ENCODE data around the gene ADAMTS6. TPM values are rescaled to one million over a fixed set of nuclear protein-coding genes. Genes with fewer than 3 reads are reported as not detected.
"Not testable (repeated sequence)": the region's sequence is repeated elsewhere in the genome, so short reads cannot be mapped to it uniquely, and the experiment has no call there.

The ADAMTS6 gene
- total RNA-seq, 1 donor from 2014 or later, result 1.4 TPM

DNA sequence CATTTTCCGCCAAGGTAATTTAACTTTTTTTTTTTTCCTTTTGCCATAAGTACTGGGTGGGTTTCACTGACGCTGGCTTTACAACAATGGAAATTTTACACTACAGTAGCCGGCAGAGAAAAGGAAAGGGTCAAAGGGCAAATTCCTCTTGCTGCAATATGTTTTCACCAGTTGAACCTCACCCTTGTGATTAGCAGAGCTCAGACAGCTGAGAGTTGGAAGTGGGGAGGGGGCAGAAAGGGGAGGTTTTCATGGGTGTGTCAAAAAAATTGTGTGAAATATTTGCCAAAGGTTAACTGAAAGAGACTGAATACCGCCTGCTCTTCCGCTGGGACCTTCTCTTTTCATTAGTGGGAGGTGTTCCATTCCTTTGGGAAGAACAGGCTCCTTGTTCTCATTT, 296.9 kb downstream of the ADAMTS6 start:
- DNase-seq (no peak), ATAC-seq (no peak)
- intact Hi-C loops (cut with micrococcal nuclease), result no loop called here

DNA sequence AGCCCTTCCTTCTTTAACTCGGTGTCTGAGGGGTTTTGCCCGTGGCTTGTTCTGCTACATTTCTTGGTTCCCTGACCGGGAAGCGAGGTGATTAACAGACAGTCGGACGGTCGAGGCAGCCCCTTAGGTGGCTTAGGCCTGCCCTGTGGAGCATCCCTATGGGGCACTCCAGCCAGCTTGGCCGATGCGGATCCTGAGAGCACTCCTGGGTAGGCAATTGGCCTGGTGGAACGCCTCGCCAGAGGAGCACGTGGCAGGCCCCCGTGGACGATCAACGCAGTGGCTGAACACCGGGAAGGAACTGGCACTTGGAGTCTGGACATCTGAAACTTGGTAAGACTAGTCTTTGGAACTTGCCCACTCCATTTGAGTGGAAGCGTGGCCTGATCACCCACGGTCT, 307.5 kb downstream of the ADAMTS6 start:
- DNase-seq; intact Hi-C loops (cut with micrococcal nuclease); ATAC-seq: not testable (repeated sequence)

DNA sequence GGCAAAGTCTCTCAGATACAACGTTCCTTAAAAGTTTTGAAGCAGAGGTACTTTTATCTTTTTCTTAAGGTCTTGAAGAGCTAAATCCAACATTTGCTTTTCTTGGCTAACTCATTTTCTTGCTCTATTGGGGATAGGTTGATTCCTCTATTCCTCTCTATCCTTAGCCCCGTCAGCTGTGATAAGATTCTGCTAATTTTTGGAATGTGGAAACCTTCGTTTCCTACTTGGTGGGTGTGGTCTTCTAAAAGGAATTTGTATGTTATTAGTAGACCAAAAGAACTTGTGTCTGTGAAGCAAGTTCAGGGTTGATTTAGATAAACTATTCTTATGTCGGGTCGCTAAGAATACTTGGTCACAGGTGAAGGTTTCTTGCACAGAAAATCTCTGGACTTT, 308.6 kb downstream of the ADAMTS6 start:
- intact Hi-C loops (cut with micrococcal nuclease), result no loop called here
- ATAC-seq (no peak), DNase-seq (no peak)

DNA sequence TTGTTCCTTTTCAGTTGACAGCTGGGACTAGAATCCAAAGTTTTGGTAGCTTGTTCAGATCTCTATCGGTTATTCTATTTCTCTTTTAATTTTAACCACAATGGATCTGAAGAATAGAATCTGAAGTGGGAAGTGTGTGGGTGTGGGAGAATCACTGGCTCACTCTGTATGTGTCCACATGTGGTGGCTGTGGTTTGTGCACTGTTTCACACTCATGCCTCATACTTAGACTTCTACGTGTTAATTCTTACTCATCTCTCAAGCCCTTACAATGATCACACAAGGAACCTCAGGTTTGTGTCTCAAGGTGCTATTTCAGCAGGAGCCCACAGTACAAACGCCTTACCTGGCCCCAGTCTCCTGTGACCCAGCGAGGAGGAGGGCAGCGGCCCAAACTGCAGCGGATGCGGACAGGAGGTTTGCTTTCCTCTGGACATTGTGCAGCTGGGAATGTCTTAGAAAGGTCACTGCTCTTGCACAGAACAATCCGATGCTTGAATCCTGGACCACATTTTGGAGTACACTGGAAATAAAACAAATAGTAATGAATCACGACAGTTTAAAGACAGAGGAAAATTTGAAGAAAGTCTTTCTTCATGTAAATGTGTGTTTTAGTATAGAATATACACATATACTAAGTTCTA, 309.1 kb downstream of the ADAMTS6 start:
- ATAC-seq (no peak), DNase-seq (no peak)
- intact Hi-C loops (cut with micrococcal nuclease), result no loop called here

DNA sequence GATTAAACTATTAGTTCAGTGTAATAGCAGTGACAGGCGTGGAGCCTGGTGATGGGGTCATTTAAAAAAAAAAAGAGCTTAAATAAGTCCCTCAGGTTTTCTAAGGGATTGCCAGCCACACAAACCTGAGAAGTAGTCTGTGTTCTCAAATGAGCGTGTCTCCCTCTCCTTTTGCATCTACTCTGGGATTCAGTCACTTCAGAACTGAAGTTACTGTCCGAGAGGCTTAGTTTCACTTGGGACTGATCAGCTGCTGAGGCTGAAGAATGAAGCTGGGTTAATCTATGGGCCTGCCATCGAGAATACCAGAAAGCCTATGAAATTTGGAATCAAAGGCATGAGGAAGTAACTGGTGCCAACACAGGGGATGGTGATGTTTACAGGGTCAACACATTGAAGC, 310.1 kb downstream of the ADAMTS6 start:
- no peak for ATAC-seq
- no peak for DNase-seq
- intact Hi-C loops (cut with micrococcal nuclease), result no loop called here

DNA sequence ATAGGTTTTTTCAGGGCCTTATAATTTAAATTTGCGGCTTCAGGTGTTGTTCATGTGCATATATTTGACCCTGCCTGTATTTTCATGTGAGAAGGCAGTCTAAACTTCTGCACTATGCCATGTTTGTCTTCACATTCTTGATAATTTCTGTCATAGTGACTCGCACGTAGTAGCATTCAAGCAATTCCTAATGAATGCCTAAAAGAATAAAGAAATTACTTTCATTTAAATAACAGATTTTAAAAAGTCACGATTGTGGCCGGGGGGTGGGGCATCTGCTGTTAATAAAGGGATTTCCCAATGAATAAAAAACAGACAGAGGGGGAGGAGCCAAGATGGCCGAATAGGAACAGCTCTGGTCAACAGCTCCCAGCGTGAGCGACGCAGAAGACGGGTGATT, 318.0 kb downstream of the ADAMTS6 start:
- ATAC-seq (no peak), DNase-seq (no peak)
- intact Hi-C loops (cut with micrococcal nuclease), result no loop called here

DNA sequence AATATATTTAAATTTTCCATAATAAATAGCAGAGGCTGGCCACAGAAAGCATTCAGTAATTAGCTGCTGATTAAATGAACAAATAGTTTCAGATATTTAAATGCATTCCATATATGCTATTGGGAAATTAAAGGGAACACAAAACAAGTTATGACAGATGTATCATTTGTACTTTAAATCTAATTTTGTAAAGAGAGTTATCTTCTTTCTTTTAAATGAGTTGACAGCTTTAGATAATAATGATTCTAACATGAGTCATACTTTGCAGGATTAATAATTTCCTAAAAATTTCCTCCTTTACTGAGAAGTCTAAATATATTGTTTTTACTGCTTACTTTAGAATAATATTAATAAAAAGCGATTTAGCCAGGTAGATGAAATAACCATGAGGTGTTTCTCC, 320.1 kb downstream of the ADAMTS6 start:
- no peak for ATAC-seq
- intact Hi-C loops (cut with micrococcal nuclease), result no loop called here
- no peak for DNase-seq

DNA sequence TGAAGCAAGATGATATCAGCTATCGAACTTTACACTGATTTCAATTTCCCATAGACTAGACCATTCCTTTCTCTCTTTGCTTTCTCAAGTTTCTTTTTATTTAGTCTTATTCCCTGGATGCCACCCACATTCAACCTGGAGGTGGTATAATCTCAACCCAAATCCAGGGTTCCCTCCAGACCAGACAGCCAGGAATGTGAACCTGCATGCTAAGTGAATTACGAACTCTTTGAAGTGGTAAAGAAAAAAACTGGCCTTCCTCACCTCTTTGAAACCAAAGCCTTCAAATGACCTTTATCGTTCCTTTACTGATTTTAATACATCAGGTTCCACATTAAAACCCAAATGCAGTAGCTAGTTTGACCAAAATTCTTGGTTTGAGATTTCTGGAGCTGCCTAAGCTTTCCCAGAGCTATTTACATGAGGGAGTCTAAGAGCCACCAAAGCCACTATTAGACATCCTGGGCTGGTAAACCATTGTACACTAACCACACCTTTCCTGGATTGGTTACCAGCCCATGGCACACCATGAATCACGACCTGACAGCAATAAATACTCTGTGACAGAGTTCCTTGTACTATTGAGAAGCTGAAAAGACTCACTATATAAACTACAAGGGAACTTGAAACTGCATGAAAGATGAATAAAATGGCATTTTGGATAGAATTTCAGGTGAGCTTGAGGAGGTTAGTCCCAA, 323.7 kb downstream of the ADAMTS6 start:
- intact Hi-C loops (cut with micrococcal nuclease), result no loop called here
- no peak for DNase-seq
- no peak for ATAC-seq

DNA sequence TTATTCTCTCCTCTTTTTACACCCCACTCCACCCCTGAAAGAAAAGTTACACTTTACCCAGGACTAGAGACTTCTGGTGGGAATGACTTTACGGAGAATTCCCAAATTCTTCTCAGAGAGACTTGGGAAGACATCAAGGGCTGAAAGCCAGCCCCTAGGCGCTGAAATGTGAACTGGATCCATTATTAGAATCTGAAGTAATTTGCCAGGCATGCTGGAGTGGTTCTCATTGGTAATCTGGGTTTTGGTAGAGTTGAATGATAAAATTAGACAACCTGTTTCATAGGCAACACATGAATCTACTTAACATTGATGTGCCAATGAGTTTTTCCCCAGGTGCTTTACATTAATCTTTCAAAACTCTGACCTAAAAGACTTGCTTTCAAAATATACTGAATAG, 324.8 kb downstream of the ADAMTS6 start:
- ATAC-seq (peak; percentile 65), DNase-seq (no peak)
- intact Hi-C loops (cut with micrococcal nuclease), result no loop called here

DNA sequence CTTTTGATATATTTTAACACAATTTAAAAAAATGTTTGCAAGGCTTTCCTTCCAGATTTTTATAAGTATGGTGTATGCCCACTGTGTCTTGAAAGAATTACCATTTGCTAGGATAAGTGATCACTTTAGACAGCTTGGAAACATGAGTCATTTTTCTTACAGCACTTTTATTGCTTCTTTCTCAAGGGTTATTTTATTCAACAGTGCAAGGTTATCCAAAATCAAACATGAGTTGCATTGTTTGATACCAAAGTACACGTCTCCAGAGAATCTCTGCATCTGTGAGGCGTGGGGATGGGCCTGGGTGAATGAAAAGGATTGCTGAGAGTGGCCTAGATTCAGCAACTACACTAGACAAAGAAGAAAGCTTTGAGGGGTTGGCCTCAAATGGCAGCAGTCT, 329.6 kb downstream of the ADAMTS6 start:
- DNase-seq, result no peak
- ATAC-seq, result no peak
- intact Hi-C loops (cut with micrococcal nuclease), result no loop called here

DNA sequence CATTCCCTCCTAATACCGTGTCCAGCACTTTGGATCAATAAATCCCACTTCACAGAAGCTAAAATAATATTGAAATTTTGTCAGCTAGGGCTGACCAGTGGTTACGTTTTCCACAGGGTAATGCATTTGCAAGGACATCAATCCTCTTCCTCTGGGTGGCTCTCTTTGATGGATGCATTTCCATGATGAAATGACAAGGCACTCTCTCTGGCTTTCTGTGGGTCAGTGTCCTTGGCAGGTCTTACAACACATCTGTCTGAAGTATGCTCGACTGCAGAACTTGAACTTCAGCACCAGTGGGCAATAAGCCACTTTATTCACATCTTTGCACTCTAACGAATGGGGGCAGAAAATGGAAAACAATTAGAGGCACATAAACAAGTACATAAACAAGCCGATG, 330.1 kb downstream of the ADAMTS6 start:
- DNase-seq (no peak), ATAC-seq (peak; percentile 77)
- intact Hi-C loops (cut with micrococcal nuclease), result no loop called here

DNA sequence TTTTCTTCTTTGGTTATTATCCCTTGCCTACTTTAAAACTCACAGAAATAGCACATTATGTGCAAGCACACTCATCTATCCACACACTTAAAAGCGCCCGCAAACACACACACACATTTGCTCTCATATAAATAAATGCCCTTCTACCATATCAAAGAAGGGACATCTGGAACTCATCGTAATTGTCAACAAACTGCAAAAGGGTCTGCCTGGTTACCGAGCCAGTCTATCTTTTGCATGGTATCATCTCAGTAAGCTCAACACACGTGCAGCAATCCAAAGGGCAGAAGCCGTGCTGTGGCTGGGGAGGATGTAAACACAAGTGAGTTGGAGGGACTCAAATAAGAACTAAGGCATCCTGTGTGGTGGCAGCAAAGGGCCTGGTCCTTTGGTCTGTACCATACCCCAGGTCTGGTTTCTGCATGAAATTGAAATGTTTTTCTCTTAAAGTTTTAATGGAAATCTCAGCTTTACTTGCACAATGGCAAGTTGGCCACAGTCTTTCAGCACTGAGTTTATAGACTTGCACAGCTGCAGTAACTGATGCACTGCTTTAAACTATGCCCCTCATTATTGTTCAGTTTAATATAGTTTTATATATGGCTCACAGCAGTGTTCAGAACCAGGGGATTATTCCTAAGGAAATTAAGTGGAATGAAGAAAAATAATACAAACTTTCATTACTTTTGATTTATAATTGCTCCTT, 331.0 kb downstream of the ADAMTS6 start:
- DNase-seq, result no peak
- ATAC-seq, result peak; percentile 73
- intact Hi-C loops (cut with micrococcal nuclease), result no loop called here

DNA sequence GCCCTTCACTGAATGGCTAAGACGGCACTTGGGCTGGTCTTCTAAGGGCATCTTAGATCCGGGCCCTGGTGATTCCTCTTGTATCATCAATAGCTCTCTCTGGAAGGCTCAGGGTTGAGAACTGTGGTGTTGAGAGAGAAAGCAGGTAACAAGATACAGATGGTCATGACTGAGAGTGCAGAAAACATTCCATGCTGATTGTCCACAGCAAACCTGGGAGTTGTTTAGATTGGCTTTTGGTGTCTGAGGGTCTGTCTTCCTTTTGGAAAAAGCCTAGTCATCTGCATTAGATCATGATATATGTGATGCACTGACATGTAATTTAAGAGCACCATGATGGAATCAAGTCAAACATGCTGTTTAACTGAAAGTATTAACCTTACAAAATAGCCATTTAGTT, 331.9 kb downstream of the ADAMTS6 start:
- no peak for DNase-seq
- intact Hi-C loops (cut with micrococcal nuclease), result no loop called here
- ATAC-seq, result no peak

DNA sequence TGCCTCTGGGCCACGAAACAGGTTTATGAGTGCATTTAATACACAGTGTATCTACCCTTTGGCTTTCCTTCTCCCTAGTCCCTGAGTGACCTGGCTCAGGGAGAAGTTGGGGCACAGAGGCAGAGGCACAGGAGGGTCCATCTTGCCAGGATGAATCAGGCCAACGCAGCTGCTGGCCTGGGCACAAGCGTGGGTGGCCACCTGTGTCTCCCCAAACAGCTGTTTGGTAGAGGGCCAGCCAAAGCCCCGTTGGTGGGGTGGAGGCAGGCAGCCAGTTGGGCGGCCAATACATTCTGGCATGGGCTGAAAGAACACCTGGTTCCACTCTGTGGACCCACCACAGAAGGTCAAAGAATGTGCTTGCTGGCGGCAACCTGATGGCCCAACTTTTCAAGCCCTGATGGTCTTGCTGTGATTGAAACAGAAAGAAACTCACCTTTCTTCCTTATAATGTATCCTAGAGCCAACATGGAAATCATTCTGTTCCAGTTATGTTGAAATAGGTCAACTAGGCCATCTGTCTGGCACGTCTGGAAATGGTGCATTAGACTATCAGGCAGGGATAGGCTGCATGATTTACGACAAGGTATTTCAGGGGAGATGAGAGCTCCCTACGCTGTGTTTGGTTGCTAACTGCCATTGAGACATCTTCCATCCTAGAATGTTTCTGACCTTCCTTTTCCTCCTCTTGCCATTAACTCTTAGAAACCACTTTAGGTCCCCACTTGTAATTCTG, 337.4 kb downstream of the ADAMTS6 start:
- DNase-seq (no peak), ATAC-seq (no peak)
- intact Hi-C loops (cut with micrococcal nuclease), result no loop called here

DNA sequence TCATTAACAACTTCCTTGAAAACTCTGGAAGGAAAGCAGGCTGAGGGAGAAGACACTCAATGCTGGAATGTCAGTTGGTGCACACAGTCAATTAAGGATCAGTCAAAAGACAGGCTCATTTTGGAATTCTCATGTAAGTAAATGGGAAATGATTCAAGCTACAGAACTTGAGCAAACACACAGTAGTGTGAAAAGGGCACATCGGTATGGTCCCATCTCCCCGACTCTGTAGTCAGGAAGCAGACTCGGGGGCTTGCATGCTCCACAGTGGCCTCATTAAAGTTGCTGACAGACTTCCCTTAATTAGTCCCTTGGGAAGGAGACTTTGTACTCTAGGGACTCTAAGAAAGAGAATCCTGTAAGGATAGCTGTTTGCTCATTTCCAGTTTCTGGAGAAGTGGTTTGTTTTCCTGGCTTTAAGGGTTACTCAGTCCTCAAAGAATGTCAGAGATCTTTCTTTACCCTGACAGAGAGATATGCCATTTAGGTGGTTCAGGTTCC, 339.2 kb downstream of the ADAMTS6 start:
- intact Hi-C loops (cut with micrococcal nuclease), result no loop called here
- DNase-seq, result no peak
- no peak for ATAC-seq

DNA sequence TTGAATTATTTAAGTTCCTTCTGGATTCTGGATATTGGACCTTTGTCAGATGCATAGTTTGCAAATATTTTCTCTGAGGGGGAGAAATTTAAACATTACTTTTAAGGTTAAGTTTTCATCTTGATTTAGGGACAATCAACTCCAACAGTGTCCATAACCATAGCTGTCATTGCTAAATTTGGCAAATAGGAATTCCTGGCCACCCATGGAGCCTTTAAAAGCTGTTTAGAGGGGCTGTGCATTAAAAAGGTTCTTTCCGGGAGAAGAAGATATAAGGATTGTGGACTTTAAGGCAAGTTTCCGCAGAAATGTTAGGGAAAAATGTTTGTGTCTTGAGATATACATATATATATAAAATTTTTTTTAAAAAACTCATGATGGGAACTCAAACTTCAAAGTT, 339.7 kb downstream of the ADAMTS6 start:
- intact Hi-C loops (cut with micrococcal nuclease), result no loop called here
- no peak for DNase-seq
- no peak for ATAC-seq

DNA sequence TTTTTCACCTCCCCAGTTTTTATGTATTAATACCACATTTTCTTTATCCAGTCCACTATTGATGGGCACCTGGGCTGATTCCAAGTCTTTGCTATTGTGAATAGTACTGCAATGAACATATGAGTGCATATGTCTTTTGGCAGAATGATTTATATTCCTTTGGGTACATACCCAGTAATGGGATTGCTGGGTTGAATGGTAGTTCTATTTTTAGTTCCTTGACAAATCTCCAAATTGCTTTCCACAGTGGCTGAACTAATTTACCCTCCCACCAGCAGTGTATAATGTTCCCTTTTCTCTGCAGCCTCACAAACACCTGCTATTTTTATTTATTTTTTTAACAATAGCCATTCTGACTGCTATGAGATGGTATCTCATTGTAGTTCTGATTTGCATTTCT, 340.2 kb downstream of the ADAMTS6 start:
- ATAC-seq, result peak; percentile 38
- intact Hi-C loops (cut with micrococcal nuclease), result no loop called here
- DNase-seq, result no peak

DNA sequence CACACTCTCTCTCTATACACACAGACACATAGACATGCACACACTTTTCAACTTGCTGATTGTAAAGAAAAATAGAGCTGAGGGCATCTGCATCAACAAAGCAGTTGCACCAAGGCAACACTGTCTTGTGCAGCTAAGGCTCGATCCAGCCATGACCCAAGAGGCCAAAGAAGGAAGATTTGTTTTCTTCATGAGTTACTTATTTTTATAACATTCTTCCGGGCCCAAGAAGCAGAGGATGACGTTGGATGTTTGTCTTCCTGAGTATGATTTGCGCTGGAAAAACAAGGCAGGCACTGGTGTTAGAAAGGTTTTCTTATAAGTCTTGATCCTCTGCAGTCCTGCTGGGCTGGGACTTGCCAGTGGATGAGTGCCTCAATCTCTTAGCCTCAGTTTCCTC, 344.1 kb downstream of the ADAMTS6 start:
- intact Hi-C loops (cut with micrococcal nuclease), result no loop called here
- ATAC-seq, result no peak

DNA sequence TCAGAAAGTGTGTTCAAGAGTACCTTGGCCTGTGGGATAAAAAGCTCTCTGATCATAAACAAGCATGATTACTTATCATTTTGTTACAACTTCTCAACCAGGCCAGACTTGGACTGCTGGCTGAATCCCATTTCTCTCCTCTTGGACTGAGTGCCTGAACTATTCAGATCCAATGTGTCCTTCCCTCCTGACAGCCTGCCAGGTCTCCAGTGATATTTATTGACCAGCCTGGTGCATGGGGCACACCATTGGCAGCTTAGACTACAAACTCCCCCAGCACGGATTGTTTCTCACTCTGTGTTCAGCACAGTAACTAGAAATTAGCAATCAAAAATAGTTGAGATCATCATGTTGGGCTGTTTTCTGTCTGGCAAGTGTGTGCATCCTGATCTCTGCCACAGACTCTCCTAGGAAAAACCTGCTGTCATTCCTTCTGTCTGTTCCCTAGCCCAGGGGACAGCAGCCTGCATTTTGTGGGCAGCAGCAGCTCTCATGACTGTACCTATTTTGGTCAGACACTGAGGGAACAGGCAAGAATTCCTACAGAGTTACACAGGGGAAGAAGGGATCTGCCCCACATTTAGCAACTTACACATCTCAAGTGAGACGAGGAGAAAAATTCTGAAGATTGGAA, 348.1 kb downstream of the ADAMTS6 start:
- intact Hi-C loops (cut with micrococcal nuclease), result no loop called here
- peak; percentile 90 for ATAC-seq
- no peak for DNase-seq

More for the DNA sequence above, 344.1 kb downstream of the ADAMTS6 start:
- no peak for DNase-seq
